ENCODE data around the gene MRPS10.
A peak's percentile ranks its signal among the peaks of the same experiment; 100 is the strongest.

Gene MRPS10

DNA sequence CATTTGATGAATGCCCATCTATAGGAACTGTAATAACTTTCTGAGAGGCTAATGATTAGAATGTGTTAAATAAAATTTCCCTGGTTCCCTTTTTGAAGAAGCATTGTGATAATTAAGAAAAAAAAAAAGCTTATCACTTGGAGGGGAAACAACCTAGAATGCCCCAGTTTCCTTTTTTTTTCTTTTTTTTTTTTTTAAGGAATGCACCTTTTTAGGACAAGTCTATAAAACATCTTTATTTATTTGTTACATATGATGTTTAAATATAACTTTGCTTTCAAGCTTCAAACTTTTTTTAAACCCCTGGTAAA is 7.3 kb upstream of the MRPS10 start:
- peaks cover 3% of the 10 kb centered on the region; the same call in 1 of the 2 replicates for H3F3A ChIP-seq (ENCODE audit: control insufficient read depth, insufficient read depth)
- H3K9me2 ChIP-seq (replicated peaks; ENCODE audit: control insufficient read depth, low read length), result no peaks in the 10 kb centered on the region
- H3K79me2 ChIP-seq (ENCODE audit: control insufficient read depth, low read length), result no peaks in the 10 kb centered on the region
- H3K4me2 ChIP-seq (ENCODE audit: low read length), result peak overlapping the region; percentile 31
- H4K20me1 ChIP-seq (ENCODE audit: control insufficient read depth, insufficient read depth, low read depth, low read length), result no peaks in the 10 kb centered on the region
- no peaks in the 10 kb centered on the region for H3K27me3 ChIP-seq (ENCODE audit: control insufficient read depth, low read length)
- no peak overlapping the region for H3K27ac ChIP-seq (ENCODE audit: low read depth, low read length)
- peaks cover 24% of the 10 kb centered on the region for H3K4me1 ChIP-seq (ENCODE audit: control insufficient read depth, low read length)
- TF ChIP-seq, protein P1, sequence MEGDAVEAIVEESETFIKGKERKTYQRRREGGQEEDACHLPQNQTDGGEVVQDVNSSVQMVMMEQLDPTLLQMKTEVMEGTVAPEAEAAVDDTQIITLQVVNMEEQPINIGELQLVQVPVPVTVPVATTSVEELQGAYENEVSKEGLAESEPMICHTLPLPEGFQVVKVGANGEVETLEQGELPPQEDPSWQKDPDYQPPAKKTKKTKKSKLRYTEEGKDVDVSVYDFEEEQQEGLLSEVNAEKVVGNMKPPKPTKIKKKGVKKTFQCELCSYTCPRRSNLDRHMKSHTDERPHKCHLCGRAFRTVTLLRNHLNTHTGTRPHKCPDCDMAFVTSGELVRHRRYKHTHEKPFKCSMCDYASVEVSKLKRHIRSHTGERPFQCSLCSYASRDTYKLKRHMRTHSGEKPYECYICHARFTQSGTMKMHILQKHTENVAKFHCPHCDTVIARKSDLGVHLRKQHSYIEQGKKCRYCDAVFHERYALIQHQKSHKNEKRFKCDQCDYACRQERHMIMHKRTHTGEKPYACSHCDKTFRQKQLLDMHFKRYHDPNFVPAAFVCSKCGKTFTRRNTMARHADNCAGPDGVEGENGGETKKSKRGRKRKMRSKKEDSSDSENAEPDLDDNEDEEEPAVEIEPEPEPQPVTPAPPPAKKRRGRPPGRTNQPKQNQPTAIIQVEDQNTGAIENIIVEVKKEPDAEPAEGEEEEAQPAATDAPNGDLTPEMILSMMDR (IDR thresholded peaks at IDR 0.05; ENCODE audit: low read depth, low read length, poor library complexity, severe bottlenecking), result no peak
- no peak for TF ChIP-seq EZH2phosphoT487 (IDR thresholded peaks at IDR 0.05; ENCODE audit: borderline replicate concordance, low read length)
- peak overlapping the region; percentile 21; the same call in 1 of the 2 replicates for H3K4me3 ChIP-seq (ENCODE audit: low read length)
- no peaks in the 10 kb centered on the region for H3K9me3 ChIP-seq (ENCODE audit: control insufficient read depth, insufficient read depth, low read length)
- H3K36me3 ChIP-seq (ENCODE audit: control insufficient read depth, low read length), result peaks cover 12% of the 10 kb centered on the region; the same call in 1 of the 2 replicates

DNA sequence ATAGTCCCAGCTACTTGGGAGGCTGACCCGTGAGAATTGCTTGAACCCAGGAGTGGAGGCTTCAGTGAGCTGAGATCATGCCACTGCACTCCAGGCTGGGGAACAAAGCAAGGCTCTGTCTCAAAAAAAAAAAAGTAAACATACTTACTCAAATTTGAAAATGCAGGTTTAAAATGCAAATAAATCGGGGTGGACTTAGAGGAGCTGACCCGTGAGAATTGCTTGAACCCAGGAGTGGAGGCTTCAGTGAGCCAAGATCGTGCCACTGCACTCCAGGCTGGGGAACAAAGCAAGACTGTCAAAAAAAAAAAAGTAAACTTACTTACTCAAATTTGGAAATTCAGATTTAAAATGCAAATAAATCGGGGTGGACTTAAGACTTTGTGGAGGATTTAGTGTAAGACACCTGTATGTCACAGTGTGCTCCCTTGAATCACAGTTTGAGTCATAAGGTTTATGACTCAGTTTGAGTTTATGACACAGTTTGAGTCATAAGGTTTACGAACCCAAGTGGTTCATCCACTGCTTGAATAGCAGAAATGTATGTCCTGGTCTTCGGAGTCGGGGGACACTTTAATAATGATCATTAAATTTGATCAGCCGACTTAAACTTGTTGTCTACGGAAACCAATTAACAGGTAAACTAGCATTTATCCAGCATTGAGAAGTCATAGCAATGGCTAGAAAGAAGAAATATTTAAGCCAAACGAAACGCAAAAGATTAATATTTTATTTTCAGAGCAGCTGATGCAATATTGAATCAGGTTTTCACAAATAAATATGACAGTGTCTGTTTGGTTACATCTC is 6.8 kb upstream of the MRPS10 start:
- no peaks in the 10 kb centered on the region for H4K20me1 ChIP-seq (ENCODE audit: control insufficient read depth, insufficient read depth, low read depth, low read length)
- no peaks in the 10 kb centered on the region for H3K27me3 ChIP-seq (ENCODE audit: control insufficient read depth, low read length)
- no peak overlapping the region for H3K27ac ChIP-seq (ENCODE audit: low read depth, low read length)
- no peaks in the 10 kb centered on the region for H3K9me2 ChIP-seq (replicated peaks; ENCODE audit: control insufficient read depth, low read length)
- H3K36me3 ChIP-seq (ENCODE audit: control insufficient read depth, low read length), result peaks cover 7% of the 10 kb centered on the region; the same call in 1 of the 2 replicates
- peak overlapping the region; percentile 21 for H3K4me3 ChIP-seq (ENCODE audit: low read length)
- no peaks in the 10 kb centered on the region for H3K9me3 ChIP-seq (ENCODE audit: control insufficient read depth, insufficient read depth, low read length)
- H3K4me1 ChIP-seq (ENCODE audit: control insufficient read depth, low read length), result peaks cover 24% of the 10 kb centered on the region
- TF ChIP-seq EZH2phosphoT487 (IDR thresholded peaks at IDR 0.05; ENCODE audit: borderline replicate concordance, low read length), result no peak
- TF ChIP-seq, protein P1 (IDR thresholded peaks at IDR 0.05; ENCODE audit: low read depth, low read length, poor library complexity, severe bottlenecking), result no peak
- H3K79me2 ChIP-seq (ENCODE audit: control insufficient read depth, low read length), result no peaks in the 10 kb centered on the region
- peak overlapping the region; percentile 31 for H3K4me2 ChIP-seq (ENCODE audit: low read length)
- H3F3A ChIP-seq (ENCODE audit: control insufficient read depth, insufficient read depth), result peaks cover 3% of the 10 kb centered on the region; the same call in 1 of the 2 replicates

DNA sequence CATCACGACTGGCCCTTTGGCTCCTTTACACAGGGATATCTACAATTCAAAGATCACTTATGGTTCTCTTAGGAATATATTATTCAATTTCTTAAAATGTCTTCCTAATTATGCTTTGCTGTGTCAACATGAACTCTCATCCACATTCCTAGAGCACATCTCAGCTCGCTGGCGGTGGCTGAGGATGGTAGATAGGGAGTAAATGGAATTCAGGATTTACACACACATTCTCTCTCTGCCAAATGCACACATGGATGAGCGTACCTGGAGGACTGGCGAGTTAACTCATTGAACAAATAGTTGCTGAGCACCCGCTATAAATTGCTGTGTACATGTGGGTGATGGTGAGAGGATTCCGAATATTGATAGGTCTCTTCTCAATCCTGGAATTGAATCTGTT is 4.8 kb upstream of the MRPS10 start:
- Histone ChIP-seq H3K4me3 (ENCODE audit: low read length) (no peak overlapping the region), H3F3A (ENCODE audit: control insufficient read depth, insufficient read depth) (peaks cover 3% of the 10 kb centered on the region; the same call in 1 of the 2 replicates), H3K4me1 (ENCODE audit: control insufficient read depth, low read length) (peaks cover 28% of the 10 kb centered on the region), H3K27me3 (ENCODE audit: control insufficient read depth, low read length) (no peaks in the 10 kb centered on the region), H3K36me3 (ENCODE audit: control insufficient read depth, low read length) (0 out of 2 replicates have a peak, but pooled peaks cover 3% of the 10 kb centered on the region), H3K9me3 (ENCODE audit: control insufficient read depth, insufficient read depth, low read length) (no peaks in the 10 kb centered on the region), H4K20me1 (ENCODE audit: control insufficient read depth, insufficient read depth, low read depth, low read length) (no peaks in the 10 kb centered on the region), H3K9me2 (replicated peaks; ENCODE audit: control insufficient read depth, low read length) (no peaks in the 10 kb centered on the region), H3K27ac (ENCODE audit: low read depth, low read length) (no peak overlapping the region), H3K79me2 (ENCODE audit: control insufficient read depth, low read length) (peaks cover 2% of the 10 kb centered on the region), H3K4me2 (ENCODE audit: low read length) (no peak overlapping the region)
- no peak for TF ChIP-seq EZH2phosphoT487 (IDR thresholded peaks at IDR 0.05; ENCODE audit: borderline replicate concordance, low read length)
- TF ChIP-seq, protein P1 (IDR thresholded peaks at IDR 0.05; ENCODE audit: low read depth, low read length, poor library complexity, severe bottlenecking), result no peak
